ENCODE measurements around the gene ANKRD16. TPM values are rescaled to one million over a fixed set of nuclear protein-coding genes. Genes with fewer than 3 reads are reported as not detected.
A peak's percentile ranks its signal among the peaks of the same experiment; 100 is the strongest.
"Not testable (repeated sequence)": the region's sequence is repeated elsewhere in the genome, so short reads cannot be mapped to it uniquely, and the experiment has no call there.

Gene ANKRD16
- polyA plus RNA-seq, 1 experiment, result 5.9 TPM

- no peak overlapping the region for H3K4me3 ChIP-seq (ENCODE audit: low read depth, low read length)
- ChIA-PET POLR2A (no interaction called here), CTCF (no interaction called here)
- H3K9me3 ChIP-seq (ENCODE audit: control insufficient read depth, insufficient read depth, low read length), result no peaks in the 10 kb centered on the region; the same call in 1 of the 2 replicates
- DNase-seq (ENCODE audit: low read depth, low spot score), result peak; percentile 18
- no peak for TF ChIP-seq CTCF (IDR thresholded peaks at IDR 0.05; ENCODE audit: low read depth, low read length)
- no peaks in the 10 kb centered on the region for H3K27me3 ChIP-seq (ENCODE audit: control insufficient read depth, insufficient read depth, low read length)
- H3K27ac ChIP-seq (ENCODE audit: low read depth, low read length), result no peak overlapping the region
These were observed 24.0 kb upstream of the ANKRD16 start for GRCh38 chr10:5913736-5914135.

- H3K4me3 ChIP-seq (ENCODE audit: low read depth, low read length), result no peak overlapping the region
- no peak for DNase-seq (ENCODE audit: low read depth, low spot score)
- no peaks in the 10 kb centered on the region for H3K27me3 ChIP-seq (ENCODE audit: control insufficient read depth, insufficient read depth, low read length)
- H3K27ac ChIP-seq (ENCODE audit: low read depth, low read length), result no peak overlapping the region
- CTCF ChIA-PET, result no interaction called here
- POLR2A ChIA-PET, result no interaction called here
- H3K9me3 ChIP-seq (ENCODE audit: control insufficient read depth, insufficient read depth, low read length), result no peaks in the 10 kb centered on the region
- no peak for TF ChIP-seq CTCF (IDR thresholded peaks at IDR 0.05; ENCODE audit: low read depth, low read length)
These were observed 22.0 kb upstream of the ANKRD16 start for GRCh38 chr10:5911670-5912069.

GRCh38 chr10:5910323-5911100 lies 20.8 kb upstream of the ANKRD16 start:
- Histone ChIP-seq H3K27me3 (ENCODE audit: control insufficient read depth, insufficient read depth, low read length) (no peaks in the 10 kb centered on the region), H3K4me3 (ENCODE audit: low read depth, low read length) (no peak overlapping the region), H3K27ac (ENCODE audit: low read depth, low read length) (no peak overlapping the region), H3K9me3 (ENCODE audit: control insufficient read depth, insufficient read depth, low read length) (no peaks in the 10 kb centered on the region)
- no peak for DNase-seq (ENCODE audit: low read depth, low spot score)
- ChIA-PET POLR2A (no interaction called here), CTCF (no interaction called here)
- TF ChIP-seq CTCF (IDR thresholded peaks at IDR 0.05; ENCODE audit: low read depth, low read length), result no peak

- CTCF ChIA-PET, result interaction anchor here (0.7 kb wide), 2 partner anchors 20 to 66 kb away, joined by 3 to 4 read pairs; no protein-coding TSS in a partner anchor
- H3K27me3 ChIP-seq (ENCODE audit: control insufficient read depth, insufficient read depth, low read length); H3K9me3 ChIP-seq (ENCODE audit: control insufficient read depth, insufficient read depth, low read length); H3K27ac ChIP-seq (ENCODE audit: low read depth, low read length); H3K4me3 ChIP-seq (ENCODE audit: low read depth, low read length); POLR2A ChIA-PET; DNase-seq (ENCODE audit: low read depth, low spot score): not testable (repeated sequence)
These were observed 19.0 kb upstream of the ANKRD16 start for GRCh38 chr10:5908676-5909075.

GRCh38 chr10:5906651-5907050 lies 17.0 kb upstream of the ANKRD16 start:
- CTCF ChIA-PET, result no interaction called here
- no peak overlapping the region for H3K27ac ChIP-seq (ENCODE audit: low read depth, low read length)

More at GRCh38 chr10:5906651-5907050, 17.0 kb upstream of the ANKRD16 start:
- Histone ChIP-seq H3K4me3 (ENCODE audit: low read depth, low read length) (no peak overlapping the region), H3K9me3 (ENCODE audit: control insufficient read depth, insufficient read depth, low read length) (no peaks in the 10 kb centered on the region), H3K27me3 (ENCODE audit: control insufficient read depth, insufficient read depth, low read length) (no peaks in the 10 kb centered on the region)
- no peak for DNase-seq (ENCODE audit: low read depth, low spot score)
- POLR2A ChIA-PET, result no interaction called here
- TF ChIP-seq CTCF (IDR thresholded peaks at IDR 0.05; ENCODE audit: low read depth, low read length), result no peak

Measured in AG04450 (cell line).